Uterus (tissue), 2 donors: Measurements from ENCODE around the gene MIF4GD.

ENCODE experiments used
- CTCF ChIP-seq, 4 experiments: fragments of 200-600 bp in 2 of 4; fragments of 450-650 bp in 2 of 4; sonication (generic) in 2 of 4; IDR thresholded peaks; one replicate each; pipeline ENCODE4 v1.5.1; 2016 to 2019; ENCODE audit warnings: antibody characterized with exemption in 4 of 4, mild to moderate bottlenecking in 2 of 4, moderate library complexity in 1 of 4
- POLR2A ChIP-seq, 2 donors: fragments of 450-650 bp; IDR thresholded peaks; one replicate each; pipeline ENCODE4 v1.6.1; 2016; ENCODE audit warnings: antibody characterized with exemption in 2 of 2, mild to moderate bottlenecking in 1 of 2, moderate library complexity in 1 of 2

- TF ChIP-seq CTCF (IDR thresholded peaks at IDR 0.05) (no peak), POLR2A (IDR thresholded peaks at IDR 0.05) (no peak)
These were observed 43.0 kb upstream of the MIF4GD start for GRCh38 chr17:75313941-75314551.
